ENCODE data around the gene RELN. TPM values are rescaled to one million over a fixed set of nuclear protein-coding genes. Genes with fewer than 3 reads are reported as not detected.

The RELN gene
- total RNA-seq, 2 donors from 2014 or later, result 2.6 to 3.0 TPM

DNA sequence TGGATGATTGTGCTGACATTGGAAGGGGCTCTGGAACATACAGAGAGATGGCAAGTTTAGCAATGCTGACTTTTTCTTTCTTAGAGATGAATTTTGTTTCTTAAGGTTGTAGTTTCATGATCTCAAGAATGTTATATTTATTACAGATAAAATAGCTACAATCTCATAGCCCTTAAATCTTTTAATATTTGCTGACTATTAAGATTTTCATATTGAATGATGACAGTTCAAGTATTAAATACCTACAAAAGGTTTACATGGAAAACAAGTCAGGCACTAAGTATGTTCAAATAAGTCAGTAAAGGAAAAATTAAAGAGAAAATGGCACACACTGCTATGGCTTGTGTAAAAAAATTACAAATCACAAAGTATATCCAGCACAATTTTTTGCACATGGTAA is 291.4 kb downstream of the RELN start:
- intact Hi-C loops (cut with DNase I), result no loop called here
- H3K9me3 ChIP-seq, result no peaks in the 10 kb centered on the region
- no peak for DNase-seq (ENCODE audit: low spot score)
- TF ChIP-seq POLR2AphosphoS5 (IDR thresholded peaks at IDR 0.05), result no peak
- no peak for TF ChIP-seq POLR2A (IDR thresholded peaks at IDR 0.05)
- TF ChIP-seq, protein P1, sequence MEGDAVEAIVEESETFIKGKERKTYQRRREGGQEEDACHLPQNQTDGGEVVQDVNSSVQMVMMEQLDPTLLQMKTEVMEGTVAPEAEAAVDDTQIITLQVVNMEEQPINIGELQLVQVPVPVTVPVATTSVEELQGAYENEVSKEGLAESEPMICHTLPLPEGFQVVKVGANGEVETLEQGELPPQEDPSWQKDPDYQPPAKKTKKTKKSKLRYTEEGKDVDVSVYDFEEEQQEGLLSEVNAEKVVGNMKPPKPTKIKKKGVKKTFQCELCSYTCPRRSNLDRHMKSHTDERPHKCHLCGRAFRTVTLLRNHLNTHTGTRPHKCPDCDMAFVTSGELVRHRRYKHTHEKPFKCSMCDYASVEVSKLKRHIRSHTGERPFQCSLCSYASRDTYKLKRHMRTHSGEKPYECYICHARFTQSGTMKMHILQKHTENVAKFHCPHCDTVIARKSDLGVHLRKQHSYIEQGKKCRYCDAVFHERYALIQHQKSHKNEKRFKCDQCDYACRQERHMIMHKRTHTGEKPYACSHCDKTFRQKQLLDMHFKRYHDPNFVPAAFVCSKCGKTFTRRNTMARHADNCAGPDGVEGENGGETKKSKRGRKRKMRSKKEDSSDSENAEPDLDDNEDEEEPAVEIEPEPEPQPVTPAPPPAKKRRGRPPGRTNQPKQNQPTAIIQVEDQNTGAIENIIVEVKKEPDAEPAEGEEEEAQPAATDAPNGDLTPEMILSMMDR (IDR thresholded peaks at IDR 0.05), result no peak
- H3K36me3 ChIP-seq, result no peaks in the 10 kb centered on the region
- no peaks in the 10 kb centered on the region for H3K27me3 ChIP-seq (replicated peaks; ENCODE audit: insufficient read depth)
- no peak overlapping the region for H3K4me3 ChIP-seq
- H3K4me1 ChIP-seq (replicated peaks), result no peaks in the 10 kb centered on the region
- no peak overlapping the region for H3K27ac ChIP-seq

DNA sequence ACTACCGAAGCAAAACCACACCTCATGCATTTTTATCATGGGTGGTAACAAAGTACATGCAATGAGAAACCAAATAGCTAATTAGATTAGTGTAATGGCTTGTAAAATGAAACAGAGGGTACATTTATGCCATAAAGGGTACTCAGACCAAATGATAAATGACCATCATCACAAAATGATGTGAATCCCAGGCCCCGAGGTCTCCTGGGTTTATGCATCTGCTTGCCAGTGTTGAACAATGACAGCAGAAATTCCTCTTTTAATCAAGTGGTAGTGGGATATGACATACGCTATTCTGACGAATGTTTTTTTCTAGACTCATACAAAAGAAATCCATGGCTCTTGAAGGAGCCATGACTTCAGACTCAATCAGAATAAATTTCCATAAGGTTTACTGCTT is 293.9 kb downstream of the RELN start:
- TF ChIP-seq POLR2A (IDR thresholded peaks at IDR 0.05), result no peak
- no peak for TF ChIP-seq POLR2AphosphoS5 (IDR thresholded peaks at IDR 0.05)
- TF ChIP-seq, protein P1 (IDR thresholded peaks at IDR 0.05), result no peak
- Histone ChIP-seq H3K27me3 (replicated peaks; ENCODE audit: insufficient read depth) (no peaks in the 10 kb centered on the region), H3K36me3 (no peaks in the 10 kb centered on the region), H3K4me1 (replicated peaks) (no peaks in the 10 kb centered on the region), H3K9me3 (no peaks in the 10 kb centered on the region), H3K27ac (no peak overlapping the region), H3K4me3 (no peak overlapping the region)
- WGBS, result 81% methylated on average over 4 of the region's 4 CpGs
- intact Hi-C loops (cut with DNase I), result no loop called here
- no peak for DNase-seq (ENCODE audit: low spot score)

DNA sequence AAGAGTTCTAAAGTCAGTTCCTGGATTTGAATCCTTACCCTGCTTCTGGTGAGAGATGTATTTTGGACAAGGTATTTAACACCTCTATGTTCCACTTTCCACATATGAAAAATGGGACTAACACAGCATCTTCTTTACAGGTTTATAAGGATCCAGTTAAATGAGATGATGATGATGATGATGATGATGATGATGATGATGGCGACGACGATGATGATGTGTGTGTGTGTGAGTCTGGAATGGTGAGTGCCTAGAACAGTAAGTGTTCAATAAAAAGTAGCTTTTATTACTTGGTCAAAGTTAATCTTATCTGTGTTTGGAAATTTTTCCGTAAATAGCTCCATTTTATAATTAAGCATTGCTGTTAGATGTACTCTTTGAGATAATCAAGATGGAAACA is 295.2 kb downstream of the RELN start:
- Histone ChIP-seq H3K4me3 (no peak overlapping the region), H3K27ac (no peak overlapping the region), H3K27me3 (replicated peaks; ENCODE audit: insufficient read depth) (no peaks in the 10 kb centered on the region), H3K4me1 (replicated peaks) (no peaks in the 10 kb centered on the region), H3K36me3 (no peaks in the 10 kb centered on the region), H3K9me3 (no peaks in the 10 kb centered on the region)
- intact Hi-C loops (cut with DNase I), result no loop called here
- 82% methylated on average over 4 of the region's 4 CpGs for whole genome bisulfite sequencing
- DNase-seq (ENCODE audit: low spot score), result no peak
- TF ChIP-seq POLR2A (IDR thresholded peaks at IDR 0.05) (no peak), POLR2AphosphoS5 (IDR thresholded peaks at IDR 0.05) (no peak)
- TF ChIP-seq, protein P1 (IDR thresholded peaks at IDR 0.05), result no peak

DNA sequence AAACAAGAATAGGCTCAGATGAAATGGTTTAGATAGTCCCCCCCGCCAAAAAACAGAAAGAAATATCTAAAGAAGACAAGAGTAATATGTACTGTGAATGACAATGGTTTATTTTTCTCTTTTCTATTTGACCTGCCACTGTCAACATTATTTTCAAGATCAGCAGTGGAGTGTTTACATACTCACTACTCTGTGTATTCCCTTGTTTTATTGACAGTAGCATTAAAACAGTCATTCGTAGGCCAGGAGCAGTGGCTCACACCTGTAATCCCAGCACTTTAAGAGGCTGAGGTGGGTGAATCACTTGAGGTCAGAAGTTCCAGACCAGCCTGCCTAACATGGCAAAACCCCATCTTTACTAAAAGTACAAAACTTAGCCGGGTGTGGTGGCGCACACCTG is 298.2 kb downstream of the RELN start:
- intact Hi-C loops (cut with DNase I), result no loop called here
- H3K27ac ChIP-seq, result no peak overlapping the region
- H3K36me3 ChIP-seq, result no peaks in the 10 kb centered on the region
- no peaks in the 10 kb centered on the region for H3K27me3 ChIP-seq (replicated peaks; ENCODE audit: insufficient read depth)
- 73% methylated on average over 4 of the region's 4 CpGs for WGBS
- DNase-seq (ENCODE audit: low spot score), result no peak
- TF ChIP-seq POLR2AphosphoS5 (IDR thresholded peaks at IDR 0.05), result peak; percentile 56
- TF ChIP-seq POLR2A (IDR thresholded peaks at IDR 0.05), result no peak
- TF ChIP-seq, protein P1 (IDR thresholded peaks at IDR 0.05), result no peak
- H3K9me3 ChIP-seq, result no peaks in the 10 kb centered on the region
- H3K4me1 ChIP-seq (replicated peaks), result no peaks in the 10 kb centered on the region
- H3K4me3 ChIP-seq, result no peak overlapping the region

DNA sequence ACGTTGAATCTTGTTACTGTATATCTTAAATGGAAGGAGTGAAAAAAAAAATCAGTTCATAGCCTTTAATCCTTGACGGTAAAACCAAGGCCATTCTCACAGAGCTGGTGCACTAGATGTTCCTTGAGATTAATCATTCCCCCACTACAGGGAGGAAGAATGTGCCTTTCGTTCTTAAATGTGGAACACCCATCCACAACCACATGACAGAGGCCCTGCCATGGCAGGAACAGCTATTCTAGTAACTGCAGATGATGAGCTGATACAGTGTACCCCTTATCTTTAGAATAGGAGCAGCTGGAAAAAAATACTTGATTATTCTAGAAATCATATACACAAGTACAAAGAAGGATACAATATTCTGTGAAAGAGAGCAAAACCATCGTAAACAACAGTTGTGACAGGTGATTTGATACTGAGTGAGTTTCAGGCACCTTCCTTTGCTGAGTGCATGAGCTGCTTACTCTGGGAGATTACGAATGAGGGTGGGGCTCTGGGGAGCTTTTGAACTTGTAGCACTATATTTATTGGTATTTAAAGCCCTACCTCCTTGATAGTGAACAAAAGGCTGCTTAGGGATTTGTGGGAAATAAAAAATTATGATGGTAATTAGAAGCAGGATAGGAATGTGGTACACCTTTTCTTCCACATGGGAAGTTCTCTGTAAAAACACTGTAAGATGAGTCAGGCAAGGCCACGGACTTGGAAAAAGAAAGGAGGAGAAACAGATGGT is 299.1 kb downstream of the RELN start:
- no peak for DNase-seq (ENCODE audit: low spot score)
- Histone ChIP-seq H3K4me3 (no peak overlapping the region), H3K4me1 (replicated peaks) (no peaks in the 10 kb centered on the region), H3K36me3 (no peaks in the 10 kb centered on the region), H3K27ac (no peak overlapping the region), H3K27me3 (replicated peaks; ENCODE audit: insufficient read depth) (no peaks in the 10 kb centered on the region), H3K9me3 (no peaks in the 10 kb centered on the region)
- intact Hi-C loops (cut with DNase I), result no loop called here
- no peak for TF ChIP-seq POLR2A (IDR thresholded peaks at IDR 0.05)
- no peak for TF ChIP-seq POLR2AphosphoS5 (IDR thresholded peaks at IDR 0.05)
- TF ChIP-seq, protein P1 (IDR thresholded peaks at IDR 0.05), result no peak
- WGBS, result 47% methylated on average over 6 of the region's 6 CpGs
